ENCODE measurements around the gene PPP6R1. TPM values are rescaled to one million over a fixed set of nuclear protein-coding genes. Genes with fewer than 3 reads are reported as not detected.

PPP6R1 gene
- total RNA-seq, 1 experiment from 2014 or later: 79.7 TPM

- Histone ChIP-seq H2BK15ac (ENCODE audit: low read depth, low read length) (no peak overlapping the region), H3K18ac (ENCODE audit: insufficient read length, low read depth, low read length) (no peak overlapping the region), H2BK20ac (ENCODE audit: low read depth, low read length, poor library complexity, severe bottlenecking) (no peak overlapping the region), H3K79me2 (ENCODE audit: insufficient read depth, low read length) (no peaks in the 10 kb centered on the region), H3T11ph (ENCODE audit: low read length) (no peak overlapping the region), H3K27ac (ENCODE audit: insufficient read length, low read depth, low read length) (no peak overlapping the region), H4K91ac (ENCODE audit: insufficient read length, low read depth, low read length) (no peak overlapping the region), H2BK12ac (ENCODE audit: insufficient read length, low read depth, low read length) (no peak overlapping the region), H2AK5ac (ENCODE audit: insufficient read length, low read length) (no peak overlapping the region), H3K9ac (ENCODE audit: extremely low read depth, insufficient read length, low read length) (no peak overlapping the region), H3K27me3 (ENCODE audit: insufficient read depth, low read length) (no peaks in the 10 kb centered on the region), H4K8ac (replicated peaks; ENCODE audit: insufficient read length, low read depth, low read length) (no peak overlapping the region), H3K14ac (ENCODE audit: insufficient read depth, low read length) (no peak overlapping the region), H4K5ac (ENCODE audit: insufficient read length, low read depth, low read length) (no peak overlapping the region), H3K23me2 (ENCODE audit: insufficient read length, low read depth, low read length, poor library complexity, severe bottlenecking) (no peaks in the 10 kb centered on the region), H3K4me2 (ENCODE audit: insufficient read depth, insufficient read length, low read length) (no peak overlapping the region), H3K79me1 (ENCODE audit: insufficient read depth, low read depth, low read length, poor library complexity, severe bottlenecking) (no peaks in the 10 kb centered on the region), H3K23ac (ENCODE audit: insufficient read length, low read depth, low read length) (no peak overlapping the region), H2BK5ac (ENCODE audit: insufficient read length, low read length) (no peak overlapping the region), H2AFZ (ENCODE audit: low read length) (no peak overlapping the region), H4K20me1 (ENCODE audit: control insufficient read depth, insufficient read depth, insufficient read length) (no peaks in the 10 kb centered on the region), H3K9me3 (ENCODE audit: control insufficient read depth, low read depth, low read length) (no peaks in the 10 kb centered on the region), H3K4ac (ENCODE audit: low read depth, low read length) (no peak overlapping the region), H3K4me1 (ENCODE audit: insufficient read depth, low read length) (no peaks in the 10 kb centered on the region), H2BK120ac (ENCODE audit: low read depth, low read length, poor library complexity, severe bottlenecking) (no peak overlapping the region), H3K56ac (ENCODE audit: insufficient read length, low read depth, low read length) (no peak overlapping the region)
- Mint-ChIP-seq H3K27me3 (ENCODE audit: low read depth) (no peaks in the 10 kb centered on the region; the same call in 1 of the 2 replicates), H3K4me1 (peaks cover 0 to 4% of the 10 kb centered on the region in 2 experiments; a peak in 2 of 4 replicates), H3K9me3 (no peaks in the 10 kb centered on the region), H3K27ac (no peak overlapping the region), H3K4me3 (no peak overlapping the region), H3K36me3 (ENCODE audit: insufficient read depth in 1 of 3, low read depth in 3 of 3) (peaks cover 15 to 49% (median 47%) of the 10 kb centered on the region in 3 experiments; a peak in 6 of 7 replicates)
- DNase-seq: no peak
- no peak for TF ChIP-seq CTCF (conservative IDR thresholded peaks at IDR 0.05)
- WGBS (ENCODE audit: extremely low coverage, insufficient read length, low lambda C conversion rate): no CpG with 5 or more reads among the region's 13 CpGs
Measured at GRCh38 chr19:55230329-55230728, 28.5 kb downstream of the PPP6R1 start.

Measured in H9 (cell line).